ENCODE data around the gene TNFSF11.
A peak's percentile ranks its signal among the peaks of the same experiment; 100 is the strongest.

TNFSF11 gene, protein sequence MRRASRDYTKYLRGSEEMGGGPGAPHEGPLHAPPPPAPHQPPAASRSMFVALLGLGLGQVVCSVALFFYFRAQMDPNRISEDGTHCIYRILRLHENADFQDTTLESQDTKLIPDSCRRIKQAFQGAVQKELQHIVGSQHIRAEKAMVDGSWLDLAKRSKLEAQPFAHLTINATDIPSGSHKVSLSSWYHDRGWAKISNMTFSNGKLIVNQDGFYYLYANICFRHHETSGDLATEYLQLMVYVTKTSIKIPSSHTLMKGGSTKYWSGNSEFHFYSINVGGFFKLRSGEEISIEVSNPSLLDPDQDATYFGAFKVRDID

DNA sequence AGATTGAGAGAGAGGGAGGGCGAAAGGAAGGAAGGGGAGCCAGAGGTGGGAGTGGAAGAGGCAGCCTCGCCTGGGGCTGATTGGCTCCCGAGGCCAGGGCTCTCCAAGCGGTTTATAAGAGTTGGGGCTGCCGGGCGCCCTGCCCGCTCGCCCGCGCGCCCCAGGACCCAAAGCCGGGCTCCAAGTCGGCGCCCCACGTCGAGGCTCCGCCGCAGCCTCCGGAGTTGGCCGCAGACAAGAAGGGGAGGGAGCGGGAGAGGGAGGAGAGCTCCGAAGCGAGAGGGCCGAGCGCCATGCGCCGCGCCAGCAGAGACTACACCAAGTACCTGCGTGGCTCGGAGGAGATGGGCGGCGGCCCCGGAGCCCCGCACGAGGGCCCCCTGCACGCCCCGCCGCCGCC is at the start of gene TNFSF11:
TSS of gene TNFSF11 (plus strand) at position 142 of the 400 bp plus-strand sequence. CDS start at position 294, 152 bp downstream.
- H3K4me3 ChIP-seq (replicated peaks; ENCODE audit: low read depth, low read length), result peak within 1 kb of the TSS; percentile 41
- TF ChIP-seq, protein P1, sequence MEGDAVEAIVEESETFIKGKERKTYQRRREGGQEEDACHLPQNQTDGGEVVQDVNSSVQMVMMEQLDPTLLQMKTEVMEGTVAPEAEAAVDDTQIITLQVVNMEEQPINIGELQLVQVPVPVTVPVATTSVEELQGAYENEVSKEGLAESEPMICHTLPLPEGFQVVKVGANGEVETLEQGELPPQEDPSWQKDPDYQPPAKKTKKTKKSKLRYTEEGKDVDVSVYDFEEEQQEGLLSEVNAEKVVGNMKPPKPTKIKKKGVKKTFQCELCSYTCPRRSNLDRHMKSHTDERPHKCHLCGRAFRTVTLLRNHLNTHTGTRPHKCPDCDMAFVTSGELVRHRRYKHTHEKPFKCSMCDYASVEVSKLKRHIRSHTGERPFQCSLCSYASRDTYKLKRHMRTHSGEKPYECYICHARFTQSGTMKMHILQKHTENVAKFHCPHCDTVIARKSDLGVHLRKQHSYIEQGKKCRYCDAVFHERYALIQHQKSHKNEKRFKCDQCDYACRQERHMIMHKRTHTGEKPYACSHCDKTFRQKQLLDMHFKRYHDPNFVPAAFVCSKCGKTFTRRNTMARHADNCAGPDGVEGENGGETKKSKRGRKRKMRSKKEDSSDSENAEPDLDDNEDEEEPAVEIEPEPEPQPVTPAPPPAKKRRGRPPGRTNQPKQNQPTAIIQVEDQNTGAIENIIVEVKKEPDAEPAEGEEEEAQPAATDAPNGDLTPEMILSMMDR (IDR thresholded peaks at IDR 0.05; ENCODE audit: low read length, missing control alignments), result no peak
- DNase-seq (ENCODE audit: low read depth), result no peak

DNA sequence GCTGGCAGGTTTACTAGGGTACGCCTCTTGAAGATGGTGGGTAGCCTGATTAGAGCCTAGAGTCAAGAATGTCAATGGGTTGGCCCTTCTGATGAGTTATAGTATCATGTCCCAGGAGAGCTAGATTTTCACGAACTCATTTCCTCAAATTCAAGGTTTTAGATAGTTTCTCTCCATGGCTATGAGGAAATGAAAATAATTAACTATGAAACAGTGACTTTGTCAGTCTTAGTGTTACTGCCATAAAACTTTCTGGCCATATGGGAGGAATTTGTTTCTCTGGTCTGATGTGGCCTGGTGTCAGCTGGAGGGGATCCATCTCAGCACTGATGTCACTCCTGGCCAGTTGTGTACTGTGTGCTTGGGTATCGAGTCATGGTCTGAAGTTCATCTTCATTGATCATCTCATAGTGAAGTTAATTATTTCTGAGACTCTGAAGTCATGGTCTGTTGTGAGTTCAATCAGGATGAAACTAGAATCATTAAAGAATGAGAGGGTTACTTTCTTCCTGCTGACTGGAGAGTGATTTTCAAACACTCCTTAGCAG is 49.4 kb upstream of the TNFSF11 start:
- DNase-seq (ENCODE audit: low read depth), result no peak
- TF ChIP-seq, protein P1 (IDR thresholded peaks at IDR 0.05; ENCODE audit: low read length, missing control alignments), result no peak
- H3K4me3 ChIP-seq (replicated peaks; ENCODE audit: low read depth, low read length), result no peak overlapping the region

DNA sequence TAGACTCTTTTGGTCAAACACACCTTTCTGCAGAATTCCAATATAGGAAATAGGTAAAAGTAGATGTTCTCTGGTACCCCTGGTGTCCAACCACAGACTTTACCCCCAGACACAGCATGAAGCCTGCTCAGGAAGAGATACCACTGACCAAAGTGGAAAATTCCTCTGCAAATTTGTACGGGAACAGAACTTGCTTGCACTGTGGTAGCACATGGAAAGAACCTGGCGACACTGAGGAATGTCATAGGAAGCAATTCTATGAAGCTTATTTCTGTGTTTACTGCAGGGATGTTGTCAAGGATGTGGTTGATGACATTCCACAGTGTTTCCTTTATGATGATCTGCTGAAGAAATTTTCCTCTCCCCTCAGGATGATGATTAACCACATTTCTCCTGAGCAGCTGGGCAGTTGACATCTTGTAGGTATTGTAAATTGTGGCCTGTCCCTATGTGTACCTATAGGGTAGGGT is 48.9 kb upstream of the TNFSF11 start:
- H3K4me3 ChIP-seq (replicated peaks; ENCODE audit: low read depth, low read length), result no peak overlapping the region
- TF ChIP-seq, protein P1 (IDR thresholded peaks at IDR 0.05; ENCODE audit: low read length, missing control alignments), result no peak
- DNase-seq (ENCODE audit: low read depth), result peak; percentile 79

DNA sequence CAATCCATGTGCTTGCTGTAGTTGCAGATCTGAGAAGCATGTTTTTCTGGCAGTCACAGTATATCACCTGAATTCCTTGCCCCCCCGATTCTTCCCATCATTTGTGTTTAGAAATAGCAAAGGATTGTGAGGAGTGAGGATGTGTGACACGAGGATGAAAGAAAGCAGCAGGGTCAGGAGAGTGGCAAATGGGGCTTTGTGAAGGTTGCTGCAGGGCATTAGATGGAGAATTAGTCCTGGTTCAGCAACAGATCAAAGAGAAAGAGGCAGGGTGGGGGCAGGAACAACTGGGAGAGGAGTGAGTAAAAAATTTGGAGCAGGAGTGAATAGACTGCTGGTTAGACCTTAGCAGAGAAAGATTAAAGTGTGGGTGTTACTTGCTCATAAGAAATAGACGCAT is 47.7 kb upstream of the TNFSF11 start:
- TF ChIP-seq, protein P1 (IDR thresholded peaks at IDR 0.05; ENCODE audit: low read length, missing control alignments), result no peak
- no peak for DNase-seq (ENCODE audit: low read depth)

DNA sequence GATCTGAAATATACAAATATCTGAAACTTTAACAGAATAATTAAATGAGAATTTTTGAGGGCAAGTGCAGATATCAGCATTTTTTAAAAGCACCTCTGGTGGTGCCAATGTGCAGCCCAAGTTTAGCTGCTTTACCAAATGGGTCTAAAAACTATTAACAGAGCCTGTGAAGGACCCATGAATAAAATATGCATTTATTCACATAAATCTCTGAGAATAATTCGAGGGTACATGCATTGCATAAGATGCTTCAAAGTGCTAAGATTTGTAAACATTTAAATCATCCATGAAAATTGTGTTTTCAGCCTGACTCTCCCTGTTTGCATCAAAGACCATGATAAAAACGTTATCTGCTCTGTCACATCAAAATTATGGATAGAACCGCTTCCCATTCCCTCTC is 47.1 kb upstream of the TNFSF11 start:
- DNase-seq (ENCODE audit: low read depth), result no peak
- TF ChIP-seq, protein P1 (IDR thresholded peaks at IDR 0.05; ENCODE audit: low read length, missing control alignments), result no peak
- H3K4me3 ChIP-seq (replicated peaks; ENCODE audit: low read depth, low read length), result no peak overlapping the region

More for the DNA sequence above, 47.7 kb upstream of the TNFSF11 start:
- no peak overlapping the region for H3K4me3 ChIP-seq (replicated peaks; ENCODE audit: low read depth, low read length)

DNA sequence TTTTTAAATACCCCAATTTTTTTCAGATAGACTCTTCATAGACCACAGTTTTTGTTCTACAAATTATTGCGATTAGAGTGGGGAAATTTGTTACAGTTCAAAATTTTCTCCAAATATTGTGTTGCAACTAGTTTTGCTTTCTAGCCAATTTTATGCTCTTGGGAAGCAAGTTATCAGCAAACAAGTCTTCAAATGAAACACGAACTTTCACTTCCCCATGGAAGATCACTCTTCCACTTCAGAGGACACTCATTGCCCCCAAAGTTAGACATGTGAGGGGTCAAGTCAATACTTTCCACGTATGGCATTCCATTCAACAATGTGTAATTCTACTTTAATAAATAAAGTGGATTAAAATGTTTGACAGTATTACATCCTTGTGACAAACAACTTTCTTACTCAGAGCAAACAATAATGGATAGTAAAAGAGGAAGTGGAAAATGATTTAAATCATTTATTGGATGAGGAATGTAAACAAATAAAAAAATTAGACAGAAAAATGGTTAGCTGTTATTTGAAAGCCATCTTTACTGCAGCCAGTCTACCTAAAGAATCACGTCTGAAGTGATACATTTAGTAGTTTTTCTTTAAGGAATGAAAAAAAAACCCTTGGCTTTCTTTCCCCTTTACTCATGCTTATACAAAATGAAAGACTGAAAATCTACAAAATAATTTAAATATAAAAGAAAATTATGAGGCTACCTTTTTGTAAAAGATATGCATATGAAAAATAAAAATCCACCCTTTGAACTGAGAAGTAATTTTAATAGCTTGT is 41.2 kb upstream of the TNFSF11 start:
- DNase-seq (ENCODE audit: low read depth), result no peak
- TF ChIP-seq, protein P1 (IDR thresholded peaks at IDR 0.05; ENCODE audit: low read length, missing control alignments), result no peak
- no peak overlapping the region for H3K4me3 ChIP-seq (replicated peaks; ENCODE audit: low read depth, low read length)
